Lower leg skin (tissue), 4 donors: ENCODE measurements around the gene ZNF674. TPM values are rescaled to one million over a fixed set of nuclear protein-coding genes. Genes with fewer than 3 reads are reported as not detected.

Experiments
- DNase-seq, 2 donors: peaks; one replicate each; pipeline ENCODE4 v3.0.0-alpha.2; 2019; ENCODE audit warnings: low spot score in 2 of 2
- H3K4me3 ChIP-seq: fragments of 200-600 bp; sonication (generic); 2 replicates; pipeline ENCODE4 v1.5.1; 2017; ENCODE audit warnings: mild to moderate bottlenecking, low read depth; ENCODE audit not compliant: poor library complexity, severe bottlenecking
- POLR2A ChIP-seq, 2 donors: fragments of 450-650 bp; IDR thresholded peaks; one replicate each; pipeline ENCODE4 v1.6.1; 2016 to 2017; ENCODE audit warnings: antibody characterized with exemption in 2 of 2, mild to moderate bottlenecking in 1 of 2, moderate library complexity in 1 of 2
- WGBS, 2 donors: methylation state at CpG; one replicate each; pipeline ENCODE4 v1.1.5; 2018; 5-methylcytosine and 5-hydroxymethylcytosine counted together
- intact Hi-C: fragments of 100-400 bp; cut with DNase I; formaldehyde crosslinking; loops from one replicate; pipeline ENCODE4 v1.15.0; 2023; ENCODE audit warnings: low total_unique reads
- total RNA-seq, 4 donors: library from RNA; depleted of rRNA; stranded (reverse); fragments of >200 nt; gene quantifications; one replicate each; pipeline ENCODE4 v1.1.0, GENCODE V29; 2016
- TF ChIP-seq, protein P1 (sequence below), 3 donors: fragments of 450-650 bp; IDR thresholded peaks; one replicate each; pipeline ENCODE4 v1.5.1; 2016; ENCODE audit warnings: antibody characterized with exemption in 3 of 3, mild to moderate bottlenecking in 3 of 3, moderate library complexity in 2 of 3

Gene ZNF674
- total RNA-seq, 4 donors from 2014 or later, result 0.76 to 2.3 (median 2.0) TPM

DNA sequence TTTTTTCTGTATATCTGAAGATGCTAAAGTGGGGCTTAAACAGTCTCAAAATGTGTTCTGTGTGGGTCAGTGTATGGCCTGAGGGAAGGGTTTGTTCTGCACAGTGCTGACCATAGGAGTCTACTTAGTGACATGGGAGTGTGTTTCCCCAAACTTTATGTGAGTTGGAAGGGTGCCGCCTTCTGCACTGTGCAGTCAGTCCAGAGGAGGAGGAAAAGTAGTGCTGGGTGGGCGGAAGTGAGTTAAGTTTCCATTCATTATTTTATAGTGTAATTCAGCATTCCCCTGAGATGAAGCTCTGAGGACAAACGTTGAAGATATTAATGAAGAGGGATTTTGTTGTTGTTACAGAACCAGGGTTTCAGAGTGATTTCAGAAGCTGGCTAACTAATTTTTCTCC, 31.2 kb upstream of the ZNF674 start:
- peak; percentile 18 to 37 for DNase-seq
- 35 to 60% methylated on average over 3 of the region's 3 CpGs for WGBS, 2 donors
- no peak overlapping the region for H3K4me3 ChIP-seq
- no peak for TF ChIP-seq POLR2A (IDR thresholded peaks at IDR 0.05)
- TF ChIP-seq, protein P1, sequence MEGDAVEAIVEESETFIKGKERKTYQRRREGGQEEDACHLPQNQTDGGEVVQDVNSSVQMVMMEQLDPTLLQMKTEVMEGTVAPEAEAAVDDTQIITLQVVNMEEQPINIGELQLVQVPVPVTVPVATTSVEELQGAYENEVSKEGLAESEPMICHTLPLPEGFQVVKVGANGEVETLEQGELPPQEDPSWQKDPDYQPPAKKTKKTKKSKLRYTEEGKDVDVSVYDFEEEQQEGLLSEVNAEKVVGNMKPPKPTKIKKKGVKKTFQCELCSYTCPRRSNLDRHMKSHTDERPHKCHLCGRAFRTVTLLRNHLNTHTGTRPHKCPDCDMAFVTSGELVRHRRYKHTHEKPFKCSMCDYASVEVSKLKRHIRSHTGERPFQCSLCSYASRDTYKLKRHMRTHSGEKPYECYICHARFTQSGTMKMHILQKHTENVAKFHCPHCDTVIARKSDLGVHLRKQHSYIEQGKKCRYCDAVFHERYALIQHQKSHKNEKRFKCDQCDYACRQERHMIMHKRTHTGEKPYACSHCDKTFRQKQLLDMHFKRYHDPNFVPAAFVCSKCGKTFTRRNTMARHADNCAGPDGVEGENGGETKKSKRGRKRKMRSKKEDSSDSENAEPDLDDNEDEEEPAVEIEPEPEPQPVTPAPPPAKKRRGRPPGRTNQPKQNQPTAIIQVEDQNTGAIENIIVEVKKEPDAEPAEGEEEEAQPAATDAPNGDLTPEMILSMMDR (IDR thresholded peaks at IDR 0.05), result no peak
- intact Hi-C loops, result no loop called here

- intact Hi-C loops, result no loop called here
- DNase-seq, result peak; percentile 20 to 85
- WGBS, 2 donors, result 17 to 29% methylated on average over 6 of the region's 6 CpGs
- TF ChIP-seq POLR2A (IDR thresholded peaks at IDR 0.05), result no peak
- TF ChIP-seq, protein P1 (IDR thresholded peaks at IDR 0.05), result no peak
- H3K4me3 ChIP-seq, result no peak overlapping the region
Observed at GRCh38 chrX:46575991-46576392, 30.8 kb upstream of the ZNF674 start.

GRCh38 chrX:46575586-46575985, 30.4 kb upstream of the ZNF674 start:
- TF ChIP-seq, protein P1 (IDR thresholded peaks at IDR 0.05), result no peak
- TF ChIP-seq POLR2A (IDR thresholded peaks at IDR 0.05), result no peak
- intact Hi-C loops, result no loop called here
- peak overlapping the region; percentile 43 for H3K4me3 ChIP-seq
- DNase-seq, result no peak
- WGBS, 2 donors, result 25 to 48% methylated on average over 6 of the region's 6 CpGs

DNA sequence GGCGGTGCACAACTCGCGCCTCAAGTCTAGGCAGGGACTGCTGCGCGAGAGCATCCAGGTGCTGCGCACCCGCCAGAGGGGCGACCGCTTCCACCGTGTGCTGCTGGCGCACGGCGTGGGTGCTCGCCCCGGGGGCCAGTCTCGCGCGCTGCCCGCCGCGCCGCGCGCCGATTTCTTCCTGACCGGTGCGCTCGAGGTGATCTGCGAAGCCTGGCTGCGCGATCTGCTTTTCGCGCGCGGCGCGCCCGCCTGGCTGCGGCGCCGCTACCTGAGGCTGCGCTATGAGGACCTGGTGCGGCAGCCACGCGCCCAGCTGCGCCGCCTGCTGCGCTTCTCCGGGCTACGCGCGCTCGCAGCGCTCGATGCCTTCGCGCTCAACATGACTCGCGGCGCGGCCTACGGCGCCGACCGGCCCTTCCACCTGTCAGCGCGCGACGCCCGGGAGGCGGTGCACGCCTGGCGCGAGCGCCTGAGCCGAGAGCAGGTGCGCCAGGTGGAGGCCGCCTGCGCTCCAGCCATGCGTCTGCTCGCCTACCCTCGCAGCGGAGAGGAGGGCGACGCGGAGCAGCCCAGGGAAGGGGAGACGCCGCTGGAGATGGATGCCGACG, 29.7 kb upstream of the ZNF674 start:
- WGBS, 2 donors, result 61% methylated on average over 66 of the region's 90 CpGs; no CpG with 5 or more reads in 1 of the 2 donors
- TF ChIP-seq POLR2A (IDR thresholded peaks at IDR 0.05), result no peak
- TF ChIP-seq, protein P1 (IDR thresholded peaks at IDR 0.05), result no peak
- intact Hi-C loops, result no loop called here
- DNase-seq, result peak in 1 of 2 donors; percentile 63
- peak overlapping the region; percentile 43 for H3K4me3 ChIP-seq

- intact Hi-C loops, result no loop called here
- peak; percentile 28 to 88 for DNase-seq
- no peak for TF ChIP-seq POLR2A (IDR thresholded peaks at IDR 0.05)
- TF ChIP-seq, protein P1 (IDR thresholded peaks at IDR 0.05), result no peak
- H3K4me3 ChIP-seq, result peak overlapping the region; percentile 43
- WGBS, 2 donors, result 0 to 63% methylated on average over 1 to 105 of the region's 107 CpGs
Observed at GRCh38 chrX:46573892-46574773, 28.9 kb upstream of the ZNF674 start.
